GM06990 (cell line): ENCODE data around the gene PKP2.

Experiments
- DNase-seq: peaks from one replicate; pipeline ENCODE4 v3.0.0-alpha.2; 2011; ENCODE audit not compliant: insufficient read length; ENCODE audit errors: extremely low read depth
- H3K27me3 ChIP-seq: replicated peaks from 2 replicates; pipeline ENCODE4 v1.6.0; 2011; ENCODE audit warnings: low read length; ENCODE audit not compliant: control insufficient read depth, insufficient read depth
- H3K36me3 ChIP-seq: 2 replicates; pipeline ENCODE4 v1.5.1; 2011; ENCODE audit warnings: low read length; ENCODE audit not compliant: control insufficient read depth, insufficient read depth
- H3K4me3 ChIP-seq: replicated peaks from 2 replicates; pipeline ENCODE4 v1.5.1; 2011; ENCODE audit warnings: low read depth, mild to moderate bottlenecking, control low read depth, low read length
- TF ChIP-seq, protein P1 (sequence below): IDR thresholded peaks from 2 replicates; pipeline ENCODE4 v1.5.1; 2011; ENCODE audit warnings: low read length, control low read depth, mild to moderate bottlenecking, inconsistent platforms; ENCODE audit not compliant: insufficient read depth, poor library complexity, severe bottlenecking

Gene PKP2

DNA sequence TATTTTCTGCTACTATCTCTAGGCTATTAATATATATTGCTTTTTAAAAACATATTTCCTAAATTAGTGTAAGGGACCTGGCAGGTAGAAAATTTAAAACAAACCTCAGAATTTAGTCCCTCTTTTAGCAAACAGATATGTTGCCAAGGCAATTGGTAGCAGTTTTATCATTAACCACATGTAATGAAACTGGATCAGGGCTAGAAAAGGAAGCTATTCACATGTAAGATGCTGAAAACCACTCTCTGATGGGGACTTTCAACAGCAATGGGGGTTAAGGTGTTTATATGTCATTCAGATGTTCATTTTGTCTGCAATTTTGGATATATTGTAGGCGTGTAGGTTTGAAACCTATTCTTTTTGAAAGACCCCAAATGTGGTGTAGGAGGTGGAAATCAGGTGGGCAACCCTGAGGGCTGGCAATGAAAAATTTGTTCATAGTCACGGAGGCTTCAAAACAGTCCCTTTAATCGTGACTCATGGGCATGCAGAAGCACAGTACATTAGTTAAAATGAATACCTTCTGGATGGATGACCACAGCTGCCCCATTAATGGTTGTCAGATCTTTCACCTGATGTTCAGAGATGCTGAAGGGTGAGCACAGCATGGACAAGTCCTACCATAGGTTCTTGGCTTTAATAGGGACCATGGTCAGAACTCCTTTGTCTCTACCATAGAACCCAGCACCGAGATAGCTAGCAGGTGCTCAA lies 5.9 kb upstream of the PKP2 start:
- no peak for DNase-seq
- H3K27me3 ChIP-seq, result no peaks in the 10 kb centered on the region
- TF ChIP-seq, protein P1, sequence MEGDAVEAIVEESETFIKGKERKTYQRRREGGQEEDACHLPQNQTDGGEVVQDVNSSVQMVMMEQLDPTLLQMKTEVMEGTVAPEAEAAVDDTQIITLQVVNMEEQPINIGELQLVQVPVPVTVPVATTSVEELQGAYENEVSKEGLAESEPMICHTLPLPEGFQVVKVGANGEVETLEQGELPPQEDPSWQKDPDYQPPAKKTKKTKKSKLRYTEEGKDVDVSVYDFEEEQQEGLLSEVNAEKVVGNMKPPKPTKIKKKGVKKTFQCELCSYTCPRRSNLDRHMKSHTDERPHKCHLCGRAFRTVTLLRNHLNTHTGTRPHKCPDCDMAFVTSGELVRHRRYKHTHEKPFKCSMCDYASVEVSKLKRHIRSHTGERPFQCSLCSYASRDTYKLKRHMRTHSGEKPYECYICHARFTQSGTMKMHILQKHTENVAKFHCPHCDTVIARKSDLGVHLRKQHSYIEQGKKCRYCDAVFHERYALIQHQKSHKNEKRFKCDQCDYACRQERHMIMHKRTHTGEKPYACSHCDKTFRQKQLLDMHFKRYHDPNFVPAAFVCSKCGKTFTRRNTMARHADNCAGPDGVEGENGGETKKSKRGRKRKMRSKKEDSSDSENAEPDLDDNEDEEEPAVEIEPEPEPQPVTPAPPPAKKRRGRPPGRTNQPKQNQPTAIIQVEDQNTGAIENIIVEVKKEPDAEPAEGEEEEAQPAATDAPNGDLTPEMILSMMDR, result no peak
- no peaks in the 10 kb centered on the region for H3K36me3 ChIP-seq
- no peak overlapping the region for H3K4me3 ChIP-seq

- TF ChIP-seq, protein P1, result no peak
- no peaks in the 10 kb centered on the region for H3K36me3 ChIP-seq
- H3K27me3 ChIP-seq, result no peaks in the 10 kb centered on the region; the same call in 1 of the 2 replicates
- H3K4me3 ChIP-seq, result no peak overlapping the region
- DNase-seq, result no peak
These were observed 5.0 kb upstream of the PKP2 start for GRCh38 chr12:32901553-32901952.

DNA sequence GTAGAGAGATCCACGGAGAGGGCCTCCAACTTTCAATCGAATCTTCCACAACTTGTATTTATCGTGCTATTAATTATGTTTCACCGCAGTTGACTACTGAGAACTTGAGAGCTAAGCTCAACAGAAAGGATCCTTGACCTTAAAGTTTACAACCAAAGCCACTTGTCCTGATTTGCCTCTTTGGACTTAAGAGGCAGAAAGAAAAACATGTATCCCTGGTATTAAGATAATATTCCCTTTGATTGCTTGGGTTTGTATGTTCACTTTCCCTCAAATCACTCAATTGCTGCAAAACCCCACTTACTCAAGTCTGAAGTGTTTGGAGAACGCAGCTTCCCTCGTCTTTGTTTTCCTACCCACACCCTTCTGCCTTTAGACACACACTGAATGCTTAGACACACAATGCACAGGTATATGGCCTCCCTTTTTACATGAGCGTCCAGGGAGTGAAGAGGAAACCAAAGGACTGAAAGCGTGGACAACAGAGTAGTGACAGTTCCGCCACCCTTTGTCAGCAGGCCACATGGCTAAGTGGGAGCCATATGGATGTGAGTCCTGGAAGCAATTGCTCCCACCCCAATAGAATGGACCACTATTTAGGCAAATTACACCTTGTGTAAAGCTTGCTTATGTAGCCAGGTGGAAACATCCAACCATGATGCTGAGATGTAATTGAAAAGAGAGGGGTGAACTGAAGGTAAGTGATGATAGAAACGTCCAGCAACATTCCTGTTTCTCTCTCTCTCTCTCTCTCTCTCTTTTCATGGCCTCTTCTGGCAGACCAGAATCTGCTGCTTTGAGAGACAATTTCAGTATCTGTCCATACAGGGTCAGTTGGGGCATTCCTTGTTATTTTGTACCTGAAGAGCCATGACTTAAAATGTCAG lies 1.4 kb upstream of the PKP2 start:
- H3K4me3 ChIP-seq, result no peak overlapping the region
- no peak for DNase-seq

GRCh38 chr12:32897281-32897610 lies 669 bp upstream of the PKP2 start:
- TF ChIP-seq, protein P1, result no peak
- Histone ChIP-seq H3K27me3 (no peaks in the 10 kb centered on the region; the same call in 1 of the 2 replicates), H3K4me3 (no peak overlapping the region), H3K36me3 (no peaks in the 10 kb centered on the region)
- no peak for DNase-seq

More for the DNA sequence above, 1.4 kb upstream of the PKP2 start:
- Histone ChIP-seq H3K27me3 (no peaks in the 10 kb centered on the region; the same call in 1 of the 2 replicates), H3K36me3 (no peaks in the 10 kb centered on the region)
- TF ChIP-seq, protein P1, result no peak

DNA sequence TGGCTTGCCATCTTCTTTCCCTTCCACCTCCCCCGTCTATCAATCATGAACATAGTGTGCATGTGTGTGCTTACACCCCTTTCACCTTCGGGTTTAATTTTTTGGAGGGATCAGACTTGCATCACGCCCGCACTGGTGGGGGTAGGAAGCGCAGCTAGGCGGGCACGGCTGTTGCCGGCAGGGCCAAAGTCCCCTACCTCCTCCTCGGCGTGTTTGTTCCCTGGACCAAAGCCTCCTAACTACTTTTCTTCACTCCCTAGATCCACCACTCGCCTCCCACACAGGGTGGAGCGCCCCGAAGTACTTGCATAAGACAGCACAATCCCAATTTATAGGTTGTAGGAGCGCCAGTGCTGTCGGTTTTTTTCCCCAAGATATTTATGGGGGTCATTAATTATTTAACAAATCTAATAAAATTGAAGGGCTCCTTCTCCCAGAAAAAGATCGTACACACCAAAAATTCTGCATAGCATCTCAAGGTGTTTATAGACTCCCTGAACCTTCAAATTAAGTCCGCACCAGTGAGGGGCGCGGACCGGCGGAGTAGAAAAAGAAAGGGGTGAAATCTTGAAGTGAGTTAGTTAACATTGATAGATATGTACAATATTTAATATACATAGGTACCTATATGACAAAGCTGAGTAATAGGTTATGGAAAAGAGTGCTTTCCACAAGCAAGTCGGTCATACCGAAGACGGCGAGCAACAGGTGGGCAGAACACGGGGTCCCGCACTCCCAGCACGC lies 717 bp downstream of the PKP2 start:
- Histone ChIP-seq H3K27me3 (no peaks in the 10 kb centered on the region; the same call in 1 of the 2 replicates), H3K36me3 (no peaks in the 10 kb centered on the region), H3K4me3 (no peak overlapping the region)
- TF ChIP-seq, protein P1, result no peak
- DNase-seq, result no peak
